GM12891 (cell line): Measurements from ENCODE around the gene ITGAD.

Source experiments
- DNase-seq: peaks from one replicate; pipeline ENCODE4 v3.0.0; 2011; ENCODE audit warnings: low spot score; ENCODE audit not compliant: insufficient read length
- FAIRE-seq: peaks from 2 replicates; lab custom pipeline; 2011; peaks lifted over from hg19 to GRCh38; lab: Jason Lieb, UNC
- PAX5 ChIP-seq: IDR thresholded peaks from 2 replicates; pipeline ENCODE4 v1.6.1; 2011; ENCODE audit warnings: low read length, moderate library complexity, mild to moderate bottlenecking; ENCODE audit not compliant: insufficient read depth, severe bottlenecking
- POLR2A ChIP-seq: IDR thresholded peaks from 2 replicates; pipeline ENCODE4 v1.6.1; 2011; ENCODE audit warnings: low read depth, low read length, control low read depth
- POLR2AphosphoS5 ChIP-seq: IDR thresholded peaks from 2 replicates; pipeline ENCODE4 v1.6.1; 2011; ENCODE audit warnings: low read depth, low read length, control low read depth
- POU2F2 ChIP-seq: IDR thresholded peaks from 2 replicates; pipeline ENCODE4 v1.6.1; 2011; ENCODE audit warnings: low read depth, mild to moderate bottlenecking, control low read depth, low read length, moderate library complexity
- SPI1 ChIP-seq: IDR thresholded peaks from 2 replicates; pipeline ENCODE4 v1.6.1; 2011; ENCODE audit warnings: low read depth, low read length, control low read depth
- TAF1 ChIP-seq: IDR thresholded peaks from 2 replicates; pipeline ENCODE4 v1.6.1; 2011; ENCODE audit warnings: low read depth, low read length, control low read depth

ITGAD gene

GRCh38 chr16:31365131-31365865, 27.8 kb upstream of the ITGAD start:
- no peak for TF ChIP-seq TAF1
- no peak for TF ChIP-seq POU2F2
- no peak for TF ChIP-seq POLR2A
- TF ChIP-seq PAX5: no peak
- TF ChIP-seq POLR2AphosphoS5: no peak
- no peak for TF ChIP-seq SPI1
- FAIRE-seq (peak; percentile 94), DNase-seq (peak; percentile 57)

GRCh38 chr16:31367853-31368252, 25.3 kb upstream of the ITGAD start:
- DNase-seq (no peak), FAIRE-seq (no peak)
- no peak for TF ChIP-seq POU2F2
- no peak for TF ChIP-seq POLR2A
- peak; percentile 45; the same call in 1 of the 2 replicates for TF ChIP-seq SPI1
- no peak for TF ChIP-seq TAF1

DNA sequence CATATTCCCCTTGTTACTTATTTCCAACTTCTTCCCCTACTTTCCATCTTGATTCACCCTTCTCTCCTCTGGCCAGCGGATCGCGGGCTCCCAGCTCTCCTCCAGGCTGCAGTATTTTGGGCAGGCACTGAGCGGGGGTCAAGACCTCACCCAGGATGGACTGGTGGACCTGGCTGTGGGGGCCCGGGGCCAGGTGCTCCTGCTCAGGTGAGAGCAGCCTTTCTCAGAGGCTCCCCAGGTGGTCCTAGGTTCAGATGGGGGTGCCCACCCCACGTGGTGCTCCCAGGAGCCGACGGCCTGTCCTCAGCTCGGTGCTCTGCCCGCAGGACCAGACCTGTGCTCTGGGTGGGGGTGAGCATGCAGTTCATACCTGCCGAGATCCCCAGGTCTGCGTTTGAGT, 22.1 kb upstream of the ITGAD start:
- no peak for TF ChIP-seq POLR2A
- TF ChIP-seq PAX5: no peak
- TF ChIP-seq SPI1: no peak
- TF ChIP-seq POU2F2: no peak
- FAIRE-seq (no peak), DNase-seq (no peak)

DNA sequence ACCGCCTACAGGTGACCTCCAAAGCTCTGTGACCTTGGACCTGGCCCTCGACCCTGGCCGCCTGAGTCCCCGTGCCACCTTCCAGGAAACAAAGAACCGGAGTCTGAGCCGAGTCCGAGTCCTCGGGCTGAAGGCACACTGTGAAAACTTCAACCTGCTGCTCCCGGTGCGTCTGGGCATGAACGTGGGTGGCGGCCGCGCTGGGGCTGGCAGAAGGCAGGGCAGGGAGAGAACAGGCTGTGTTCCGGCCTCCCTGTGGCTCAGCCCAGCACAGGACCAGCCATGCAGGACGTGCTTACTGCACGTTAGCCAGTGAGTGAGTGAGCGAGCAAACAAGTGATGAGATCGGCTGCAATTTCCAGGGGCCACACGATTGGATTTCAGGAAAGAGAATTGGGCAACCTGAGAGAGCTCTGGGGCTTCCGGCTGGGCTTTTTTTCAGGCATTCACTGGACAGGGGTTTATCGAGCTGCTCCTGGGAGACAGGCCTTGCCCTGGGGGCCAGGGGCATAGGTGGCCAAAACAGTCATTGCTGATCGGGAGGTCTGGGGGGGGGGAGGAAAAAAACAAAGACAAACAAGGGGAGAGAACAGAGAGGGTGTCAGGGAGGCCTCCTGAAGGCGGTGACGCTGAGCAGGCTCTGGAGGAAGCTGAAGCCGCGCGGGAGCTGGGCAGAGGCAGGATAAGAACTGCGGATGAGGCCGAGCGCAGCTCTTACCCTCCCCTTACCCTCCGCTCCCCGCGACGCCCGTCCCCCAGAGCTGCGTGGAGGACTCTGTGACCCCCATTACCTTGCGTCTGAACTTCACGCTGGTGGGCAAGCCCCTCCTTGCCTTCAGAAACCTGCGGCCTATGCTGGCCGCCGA, 21.3 kb upstream of the ITGAD start:
- FAIRE-seq (no peak), DNase-seq (no peak)
- TF ChIP-seq SPI1 (no peak), TAF1 (no peak), POLR2AphosphoS5 (no peak), POLR2A (no peak), PAX5 (no peak), POU2F2 (no peak)

GRCh38 chr16:31373235-31373634, 19.9 kb upstream of the ITGAD start:
- TF ChIP-seq SPI1: no peak
- no peak for TF ChIP-seq POLR2AphosphoS5
- no peak for DNase-seq
- FAIRE-seq: no peak

DNA sequence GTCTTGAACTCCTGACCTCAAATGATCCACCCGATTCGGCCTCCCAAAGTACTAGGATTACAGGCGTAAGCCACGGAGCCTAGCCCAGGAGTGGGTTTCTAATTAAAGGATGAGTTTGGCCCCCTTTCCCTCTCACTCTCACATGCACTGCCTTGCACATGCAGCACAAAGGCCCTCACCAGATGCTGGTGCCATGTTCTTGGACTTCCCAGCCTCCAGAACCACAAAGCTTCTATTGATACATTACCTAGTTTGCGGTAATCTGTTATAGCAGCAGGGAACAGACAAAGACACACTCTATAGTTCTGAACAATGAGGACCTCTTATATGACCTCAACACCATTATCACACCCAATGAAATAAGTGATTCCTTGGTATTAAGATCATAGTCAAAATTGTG, 17.9 kb upstream of the ITGAD start:
- FAIRE-seq (no peak), DNase-seq (no peak)

DNA sequence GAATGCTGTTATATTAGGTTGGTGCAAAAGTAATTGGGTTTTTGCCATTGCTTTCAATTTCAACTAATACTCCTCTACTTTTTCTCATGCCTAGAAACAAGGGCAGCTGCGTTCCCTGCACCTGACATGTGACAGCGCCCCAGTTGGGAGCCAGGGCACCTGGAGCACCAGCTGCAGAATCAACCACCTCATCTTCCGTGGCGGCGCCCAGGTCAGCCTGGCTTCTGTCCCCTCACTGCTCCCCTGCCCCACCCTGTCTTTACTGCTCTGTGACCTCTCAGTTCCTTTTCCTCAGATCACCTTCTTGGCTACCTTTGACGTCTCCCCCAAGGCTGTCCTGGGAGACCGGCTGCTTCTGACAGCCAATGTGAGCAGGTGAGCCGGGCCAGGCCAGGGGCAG, 16.4 kb upstream of the ITGAD start:
- no peak for FAIRE-seq
- DNase-seq: no peak
- TF ChIP-seq SPI1 (0 out of 2 replicates have a peak, but pooled peaks have one; percentile 6), TAF1 (no peak)

More for the DNA sequence above, 17.9 kb upstream of the ITGAD start:
- TF ChIP-seq POLR2AphosphoS5: no peak
- no peak for TF ChIP-seq TAF1
- TF ChIP-seq POLR2A: no peak
- TF ChIP-seq SPI1: no peak
- no peak for TF ChIP-seq POU2F2
- TF ChIP-seq PAX5: no peak

DNA sequence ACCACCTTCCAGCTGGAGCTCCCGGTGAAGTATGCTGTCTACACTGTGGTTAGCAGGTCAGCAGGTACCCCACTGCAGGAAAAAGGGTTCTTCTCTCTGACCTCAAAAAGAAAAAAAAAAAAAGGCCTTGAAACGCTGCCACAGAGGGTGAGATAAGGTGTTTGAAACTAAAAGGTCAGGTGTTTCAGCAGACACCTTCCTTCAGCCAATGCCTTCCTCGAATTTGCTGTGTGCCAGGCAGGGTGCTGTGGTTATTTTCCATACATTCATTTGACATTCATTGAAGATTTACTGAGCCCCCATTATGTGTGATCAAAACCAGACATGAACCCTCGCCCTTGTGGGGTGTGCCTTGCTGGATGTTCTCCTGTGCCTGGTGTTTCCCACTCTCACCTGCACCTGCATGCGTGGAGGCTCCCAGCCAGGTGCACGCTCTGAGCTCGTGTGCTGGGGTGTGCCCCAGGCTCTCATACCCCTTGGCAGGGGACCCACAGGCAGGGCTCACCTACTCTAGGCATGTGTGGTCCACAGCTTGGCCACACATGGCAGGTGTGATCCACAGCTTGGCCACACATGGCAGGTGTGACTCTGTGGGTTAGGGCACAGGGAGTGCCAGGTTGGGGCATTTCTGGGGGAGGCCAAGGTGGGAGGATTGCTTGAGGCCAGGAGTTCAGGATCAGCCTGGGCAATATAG, 15.8 kb upstream of the ITGAD start:
- no peak for DNase-seq
- no peak for FAIRE-seq
- no peak for TF ChIP-seq TAF1
- TF ChIP-seq POLR2AphosphoS5: no peak
- no peak for TF ChIP-seq PAX5
- no peak for TF ChIP-seq POU2F2
- no peak for TF ChIP-seq POLR2A
- no peak for TF ChIP-seq SPI1

DNA sequence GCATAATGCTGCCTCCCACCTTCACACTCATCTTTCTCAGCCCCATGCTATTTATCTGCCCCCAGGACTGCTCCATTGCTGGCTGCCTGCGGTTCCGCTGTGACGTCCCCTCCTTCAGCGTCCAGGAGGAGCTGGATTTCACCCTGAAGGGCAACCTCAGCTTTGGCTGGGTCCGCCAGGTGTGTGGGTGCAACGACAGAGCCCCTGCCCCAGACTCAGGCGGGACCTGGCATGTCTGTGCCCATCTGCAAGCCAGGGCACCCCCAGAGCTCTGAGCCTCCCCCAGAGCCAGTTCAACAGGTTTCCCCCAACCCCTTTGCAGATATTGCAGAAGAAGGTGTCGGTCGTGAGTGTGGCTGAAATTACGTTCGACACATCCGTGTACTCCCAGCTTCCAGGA, 12.9 kb upstream of the ITGAD start:
- TF ChIP-seq PAX5 (no peak), POLR2A (no peak), POLR2AphosphoS5 (no peak), SPI1 (no peak), TAF1 (no peak), POU2F2 (no peak)
- FAIRE-seq (no peak), DNase-seq (no peak)
